SJSA1 (cell line): ENCODE results near the gene MEF2B. TPM values are rescaled to one million over a fixed set of nuclear protein-coding genes. Genes with fewer than 3 reads are reported as not detected.
"Not testable (repeated sequence)": the region's sequence is repeated elsewhere in the genome, so short reads cannot be mapped to it uniquely, and the experiment has no call there.

Experiments used
- DNase-seq, 2 experiments: peaks; one replicate each; pipeline ENCODE4 v3.0.0-alpha.2; 2015 to 2020; ENCODE audit warnings: low spot score in 2 of 2, low read depth in 1 of 2
- H3K27ac ChIP-seq: fragments of 250-450 bp; sonication (Bioruptor Pico); 2 replicates; pipeline ENCODE4 v1.5.1; 2020; ENCODE audit warnings: mild to moderate bottlenecking, moderate library complexity
- H3K27me3 ChIP-seq: fragments of 250-450 bp; sonication (Bioruptor Pico); replicated peaks from 2 replicates; pipeline ENCODE4 v1.5.1; 2020; ENCODE audit warnings: mild to moderate bottlenecking, moderate library complexity
- H3K36me3 ChIP-seq: fragments of 250-450 bp; sonication (Bioruptor Pico); 2 replicates; pipeline ENCODE4 v1.5.1; 2020; ENCODE audit warnings: mild to moderate bottlenecking
- H3K4me1 ChIP-seq: fragments of 250-450 bp; sonication (Bioruptor Pico); replicated peaks from 2 replicates; pipeline ENCODE4 v1.6.1; 2021; ENCODE audit warnings: mild to moderate bottlenecking
- H3K4me3 ChIP-seq: fragments of 250-450 bp; sonication (Bioruptor Pico); 2 replicates; pipeline ENCODE4 v1.5.1; 2020; ENCODE audit warnings: mild to moderate bottlenecking
- H3K9me3 ChIP-seq: fragments of 250-450 bp; sonication (Bioruptor Pico); replicated peaks from 2 replicates; pipeline ENCODE4 v1.5.1; 2020; ENCODE audit warnings: mild to moderate bottlenecking
- total RNA-seq: library from RNA; depleted of rRNA; stranded (reverse); fragments of >200 nt; shearing (Covaris generic); gene quantifications from 2 replicates; pipeline ENCODE4 v1.2.3, GENCODE V29; 2014

The MEF2B gene
- total RNA-seq, 1 experiment from 2014 or later: 0.11 TPM

DNA sequence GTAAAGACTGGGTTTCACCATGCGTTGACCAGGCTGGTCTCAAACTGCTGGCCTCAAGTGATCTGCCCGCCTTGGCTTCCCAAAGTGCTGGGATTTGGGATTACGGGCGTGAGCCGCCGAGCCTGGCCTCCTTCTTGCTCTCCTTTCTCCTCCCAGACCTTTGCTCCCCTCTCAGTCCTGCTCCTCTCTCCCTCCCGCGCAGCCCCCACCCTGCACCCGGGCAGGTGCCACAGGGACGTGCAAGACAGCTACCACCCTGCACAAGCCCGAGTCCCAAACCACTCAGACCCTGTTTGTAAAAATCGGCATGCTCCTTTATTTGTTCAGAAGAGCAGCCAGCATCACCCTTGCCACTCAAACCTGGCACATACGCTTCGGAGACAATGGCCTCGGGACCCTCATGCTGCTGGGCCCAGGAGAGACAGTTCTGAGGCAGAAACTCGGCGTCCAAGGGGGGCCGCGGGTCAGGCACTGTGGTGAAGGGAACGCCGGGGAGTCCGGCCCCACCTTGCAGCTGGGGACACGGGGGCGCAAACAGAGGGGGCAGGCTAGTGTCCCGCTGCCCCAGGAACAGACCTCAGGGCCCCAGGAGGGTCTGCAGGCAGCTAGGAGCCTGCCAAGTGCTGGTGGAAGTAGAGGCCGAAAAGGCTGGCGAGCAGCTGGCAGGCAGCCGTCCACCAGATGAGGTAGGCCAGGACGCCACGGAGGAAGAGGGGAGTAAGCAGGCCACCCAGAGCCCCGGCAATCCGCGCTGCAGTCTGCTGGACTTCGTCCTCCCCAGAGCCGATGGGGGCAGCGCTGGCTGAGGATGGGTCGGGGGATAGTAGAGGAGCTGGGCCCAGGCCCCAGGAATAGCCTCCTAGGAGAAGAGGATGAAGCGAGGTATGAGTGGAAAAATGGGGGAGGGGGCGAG is 50.5 kb downstream of the MEF2B start:
- H3K4me3 ChIP-seq: no peak overlapping the region

GRCh38 chr19:19115954-19116353 is 54.1 kb downstream of the MEF2B start:
- H3K9me3 ChIP-seq: no peaks in the 10 kb centered on the region
- no peak overlapping the region for H3K27ac ChIP-seq
- no peak overlapping the region for H3K4me3 ChIP-seq
- DNase-seq: no peak
- H3K36me3 ChIP-seq: no peaks in the 10 kb centered on the region
- H3K27me3 ChIP-seq: no peaks in the 10 kb centered on the region
- peaks cover 6% of the 10 kb centered on the region for H3K4me1 ChIP-seq

More for the DNA sequence above, 50.5 kb downstream of the MEF2B start:
- DNase-seq: no peak
- no peaks in the 10 kb centered on the region for H3K27me3 ChIP-seq
- no peaks in the 10 kb centered on the region for H3K36me3 ChIP-seq
- H3K4me1 ChIP-seq: no peaks in the 10 kb centered on the region
- H3K9me3 ChIP-seq: no peaks in the 10 kb centered on the region
- no peak overlapping the region for H3K27ac ChIP-seq

GRCh38 chr19:19113040-19113626 is 56.9 kb downstream of the MEF2B start:
- peak in 1 of 2 experiments; percentile 32 for DNase-seq
- H3K4me3 ChIP-seq: no peak overlapping the region
- H3K36me3 ChIP-seq: no peaks in the 10 kb centered on the region
- H3K4me1 ChIP-seq: peaks cover 6% of the 10 kb centered on the region
- H3K9me3 ChIP-seq: no peaks in the 10 kb centered on the region
- H3K27ac ChIP-seq: no peak overlapping the region
- H3K27me3 ChIP-seq: no peaks in the 10 kb centered on the region

- no peak for DNase-seq
- Histone ChIP-seq H3K27ac (no peak overlapping the region), H3K9me3 (no peaks in the 10 kb centered on the region), H3K4me1 (peaks cover 6% of the 10 kb centered on the region), H3K27me3 (no peaks in the 10 kb centered on the region), H3K36me3 (no peaks in the 10 kb centered on the region), H3K4me3 (no peak overlapping the region)
Observed at GRCh38 chr19:19111967-19112580, 58.0 kb downstream of the MEF2B start.

- Histone ChIP-seq H3K9me3 (no peaks in the 10 kb centered on the region), H3K4me1 (peaks cover 6% of the 10 kb centered on the region), H3K27ac (no peak overlapping the region), H3K36me3 (no peaks in the 10 kb centered on the region), H3K4me3 (no peak overlapping the region), H3K27me3 (no peaks in the 10 kb centered on the region)
- DNase-seq: no peak
Observed at GRCh38 chr19:19111136-19111835, 58.8 kb downstream of the MEF2B start.

DNA sequence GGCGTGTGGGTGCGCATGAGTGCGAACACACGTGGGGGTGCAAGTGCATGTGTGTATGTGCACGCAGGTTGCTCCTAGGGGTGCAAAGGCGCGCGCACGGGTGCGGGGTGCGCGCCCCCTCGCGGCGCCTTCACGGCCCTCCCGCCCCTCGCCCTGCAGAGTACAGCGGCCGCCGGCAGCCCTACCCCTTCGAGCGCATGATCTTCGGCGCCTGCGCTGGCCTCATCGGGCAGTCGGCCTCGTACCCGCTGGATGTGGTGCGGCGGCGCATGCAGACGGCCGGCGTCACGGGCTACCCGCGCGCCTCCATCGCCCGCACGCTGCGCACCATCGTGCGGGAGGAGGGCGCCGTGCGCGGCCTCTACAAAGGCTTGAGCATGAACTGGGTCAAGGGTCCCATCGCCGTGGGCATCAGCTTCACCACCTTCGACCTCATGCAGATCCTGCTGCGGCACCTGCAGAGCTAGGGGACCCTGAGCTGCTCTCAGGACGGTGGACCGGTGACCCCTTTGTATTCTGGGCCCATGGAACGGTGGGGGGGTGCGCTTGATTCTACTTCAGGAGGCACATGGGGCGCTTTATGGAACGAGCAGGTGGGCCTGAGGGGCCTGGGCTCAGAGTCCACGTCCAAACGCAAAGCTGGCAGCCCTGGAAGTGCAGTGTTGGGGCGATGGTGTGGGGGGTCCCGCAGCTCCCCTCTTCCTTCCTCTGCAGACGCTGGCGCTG is 59.5 kb downstream of the MEF2B start:
- DNase-seq: no peak
- no peak overlapping the region for H3K27ac ChIP-seq
- no peaks in the 10 kb centered on the region for H3K27me3 ChIP-seq
- H3K4me3 ChIP-seq: no peak overlapping the region
- H3K4me1 ChIP-seq: peaks cover 6% of the 10 kb centered on the region
- no peaks in the 10 kb centered on the region for H3K9me3 ChIP-seq
- H3K36me3 ChIP-seq: no peaks in the 10 kb centered on the region

DNA sequence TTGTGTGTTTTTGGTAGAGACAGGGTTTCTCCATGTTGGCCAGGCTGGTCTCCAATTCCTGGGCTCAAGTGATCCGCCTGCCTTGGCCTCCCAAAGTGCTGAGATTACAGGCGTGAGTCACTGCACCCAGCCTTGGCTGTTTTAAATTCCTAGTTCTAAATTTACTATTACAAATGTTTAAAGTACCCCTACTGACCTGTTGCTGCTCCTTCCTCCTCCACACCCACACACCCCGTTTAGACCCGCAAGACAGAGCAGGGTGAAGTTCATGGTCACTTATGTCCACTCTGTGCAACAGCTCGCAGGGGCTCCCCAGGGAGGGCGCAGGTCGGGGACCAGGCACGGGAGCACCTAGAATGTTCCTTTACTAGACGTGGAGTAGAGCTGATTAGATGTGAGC is 60.5 kb downstream of the MEF2B start:
- no peaks in the 10 kb centered on the region for H3K9me3 ChIP-seq
- H3K4me1 ChIP-seq: peaks cover 6% of the 10 kb centered on the region
- H3K36me3 ChIP-seq: no peaks in the 10 kb centered on the region
- H3K27me3 ChIP-seq: no peaks in the 10 kb centered on the region
- H3K4me3 ChIP-seq: no peak overlapping the region
- DNase-seq: no peak
- no peak overlapping the region for H3K27ac ChIP-seq

GRCh38 chr19:19107654-19108053 is 62.4 kb downstream of the MEF2B start:
- Histone ChIP-seq H3K4me1 (no peaks in the 10 kb centered on the region), H3K36me3 (no peaks in the 10 kb centered on the region), H3K9me3 (no peaks in the 10 kb centered on the region), H3K4me3 (no peak overlapping the region), H3K27me3 (no peaks in the 10 kb centered on the region), H3K27ac (no peak overlapping the region)
- DNase-seq: no peak

- H3K4me3 ChIP-seq, H3K9me3 ChIP-seq, H3K27me3 ChIP-seq, H3K27ac ChIP-seq, H3K36me3 ChIP-seq, H3K4me1 ChIP-seq, DNase-seq: not testable (repeated sequence)
Observed at GRCh38 chr19:19106938-19107337, 63.1 kb downstream of the MEF2B start.

DNA sequence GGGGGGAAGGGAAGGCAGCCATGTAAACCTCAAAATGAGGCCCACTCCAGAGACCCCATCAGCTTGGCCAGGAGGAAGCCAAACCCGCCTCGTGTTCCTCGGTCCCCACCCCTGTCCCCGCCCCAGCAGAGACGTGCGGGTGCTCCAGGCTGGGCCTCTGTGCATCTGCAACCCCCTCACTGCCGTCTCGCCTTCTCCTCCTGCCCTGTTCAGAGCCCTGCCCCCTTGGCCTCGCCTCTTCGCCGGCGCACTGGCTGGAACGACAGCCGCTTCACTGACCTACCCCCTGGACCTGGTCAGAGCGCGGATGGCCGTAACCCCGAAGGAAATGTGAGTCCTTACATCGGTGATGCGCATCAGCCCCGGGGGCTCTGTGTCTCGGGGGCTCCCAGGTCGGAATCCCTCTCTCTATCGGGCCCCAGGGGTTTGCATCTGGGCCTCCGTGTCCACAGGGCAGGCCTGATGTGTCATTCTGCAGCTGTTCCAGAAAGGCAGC is 64.0 kb downstream of the MEF2B start:
- Histone ChIP-seq H3K9me3 (no peaks in the 10 kb centered on the region), H3K4me1 (no peaks in the 10 kb centered on the region), H3K27ac (no peak overlapping the region), H3K27me3 (no peaks in the 10 kb centered on the region), H3K36me3 (no peaks in the 10 kb centered on the region), H3K4me3 (no peak overlapping the region)
- DNase-seq: no peak

DNA sequence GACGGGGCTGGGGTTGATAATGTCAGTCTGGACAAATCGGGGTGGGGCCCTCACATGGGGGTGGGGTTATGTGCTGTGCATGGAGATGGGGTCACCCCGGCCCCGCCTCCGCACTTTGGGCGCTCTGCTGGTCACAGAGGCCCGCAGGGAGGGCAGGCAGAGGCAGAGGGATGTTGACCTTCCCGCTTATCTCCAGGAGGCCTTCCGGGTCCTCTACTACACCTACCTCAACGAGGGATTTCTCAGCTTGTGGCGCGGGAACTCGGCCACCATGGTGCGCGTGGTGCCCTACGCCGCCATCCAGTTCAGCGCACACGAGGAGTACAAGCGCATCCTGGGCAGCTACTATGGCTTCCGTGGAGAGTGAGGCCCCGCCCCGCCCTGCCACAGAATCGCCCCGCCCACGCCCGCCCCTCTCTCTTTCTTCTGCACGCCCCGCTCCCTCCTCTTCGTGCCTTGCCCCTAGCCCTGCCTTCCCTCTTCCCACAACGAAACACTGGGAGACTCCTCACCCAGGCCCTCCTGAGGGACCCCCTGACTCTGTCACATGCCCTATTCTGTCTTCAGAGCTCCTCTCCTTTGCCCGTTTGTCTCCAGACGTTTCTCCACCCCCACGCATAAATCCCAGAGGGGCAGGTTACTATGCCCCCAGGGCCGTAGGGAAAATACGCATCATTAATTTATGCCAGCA is 64.6 kb downstream of the MEF2B start:
- no peak overlapping the region for H3K27ac ChIP-seq
- H3K27me3 ChIP-seq: no peaks in the 10 kb centered on the region
- H3K4me1 ChIP-seq: no peaks in the 10 kb centered on the region
- no peaks in the 10 kb centered on the region for H3K36me3 ChIP-seq
- H3K9me3 ChIP-seq: no peaks in the 10 kb centered on the region
- DNase-seq: no peak
- H3K4me3 ChIP-seq: no peak overlapping the region

DNA sequence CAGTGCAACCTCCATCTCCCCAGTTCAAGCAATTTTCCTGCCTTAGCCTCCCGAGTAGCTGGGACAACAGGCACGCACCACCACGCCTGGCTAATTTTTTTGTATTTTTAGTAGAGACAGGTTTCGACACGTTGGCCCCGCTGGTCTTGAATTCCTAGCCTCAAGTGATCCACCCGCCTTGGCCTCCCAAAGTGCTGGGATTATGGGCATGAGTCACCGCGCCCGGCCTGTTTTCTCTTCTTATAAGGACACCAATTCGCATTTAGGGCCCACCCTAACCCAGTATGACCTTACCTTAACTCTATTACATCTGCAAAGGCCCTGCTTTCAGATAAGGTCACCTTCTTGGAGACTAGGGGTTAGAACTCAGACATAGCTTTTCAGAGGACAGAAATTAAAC is 66.9 kb downstream of the MEF2B start:
- Histone ChIP-seq H3K9me3 (no peaks in the 10 kb centered on the region), H3K4me1 (no peaks in the 10 kb centered on the region)

DNA sequence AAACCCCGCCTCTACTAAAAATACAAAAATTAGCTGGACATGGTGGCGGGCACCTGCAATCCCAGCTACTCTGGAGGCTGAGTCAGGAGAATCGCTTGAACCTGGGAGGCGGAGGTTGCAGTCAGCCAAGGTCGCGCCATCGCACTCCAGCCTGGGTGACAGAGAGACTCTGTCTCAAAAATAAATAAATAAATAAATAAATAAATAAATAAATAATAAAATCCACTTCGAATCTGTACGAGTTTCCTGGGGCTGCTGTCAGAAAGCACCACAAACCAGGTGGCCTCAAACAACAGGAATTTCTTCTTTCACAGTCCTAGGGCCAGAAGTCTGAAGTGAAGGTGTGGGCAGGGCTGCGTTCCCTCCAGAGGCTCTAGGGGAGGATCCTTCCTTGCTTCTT is 67.5 kb downstream of the MEF2B start:
- H3K9me3 ChIP-seq, H3K36me3 ChIP-seq, DNase-seq: not testable (repeated sequence)

More for the DNA sequence above, 66.9 kb downstream of the MEF2B start:
- no peak for DNase-seq
- Histone ChIP-seq H3K36me3 (no peaks in the 10 kb centered on the region), H3K27me3 (no peaks in the 10 kb centered on the region), H3K27ac (no peak overlapping the region), H3K4me3 (no peak overlapping the region)

More for the DNA sequence above, 67.5 kb downstream of the MEF2B start:
- not testable (repeated sequence) for H3K4me3 ChIP-seq, H3K4me1 ChIP-seq, H3K27ac ChIP-seq, H3K27me3 ChIP-seq
